Trophoblast cell (in vitro differentiated cells and primary cell): ENCODE measurements around the gene ADRB1.

ENCODE experiments used
- DNase-seq, 2 donors: peaks; one replicate each; pipeline ENCODE4 v3.0.0-alpha.2; 2016
- H2AFZ ChIP-seq: 2 replicates; pipeline ENCODE4 v1.6.1; 2013; ENCODE audit warnings: low read length, moderate library complexity, mild to moderate bottlenecking; ENCODE audit not compliant: insufficient read depth, poor library complexity
- H2AK5ac ChIP-seq: 2 replicates; pipeline ENCODE4 v1.6.1; 2013; ENCODE audit warnings: mild to moderate bottlenecking, low read length
- H2BK120ac ChIP-seq: 2 replicates; pipeline ENCODE4 v1.6.1; 2013; ENCODE audit warnings: low read length, mild to moderate bottlenecking, moderate library complexity; ENCODE audit not compliant: insufficient read depth, poor library complexity
- H2BK12ac ChIP-seq: 2 replicates; pipeline ENCODE4 v1.6.1; 2013; ENCODE audit warnings: mild to moderate bottlenecking, low read length, moderate library complexity
- H2BK5ac ChIP-seq: 2 replicates; pipeline ENCODE4 v1.6.1; 2013; ENCODE audit warnings: low read length, low read depth, moderate library complexity, mild to moderate bottlenecking; ENCODE audit not compliant: poor library complexity
- H3K14ac ChIP-seq: 2 replicates; pipeline ENCODE4 v1.6.1; 2013; ENCODE audit warnings: mild to moderate bottlenecking, low read length
- H3K18ac ChIP-seq: 2 replicates; pipeline ENCODE4 v1.6.1; 2013; ENCODE audit warnings: mild to moderate bottlenecking, low read length
- H3K23ac ChIP-seq: 2 replicates; pipeline ENCODE4 v1.6.1; 2013; ENCODE audit warnings: low read length
- H3K27ac ChIP-seq: 2 replicates; pipeline ENCODE4 v1.5.1; 2013; ENCODE audit warnings: low read depth, mild to moderate bottlenecking, inconsistent platforms, low read length, moderate library complexity
- H3K27me3 ChIP-seq: 2 replicates; pipeline ENCODE4 v1.6.1; 2013; ENCODE audit warnings: inconsistent platforms, mild to moderate bottlenecking, low read length, moderate library complexity; ENCODE audit not compliant: insufficient read depth
- H3K36me3 ChIP-seq, 2 experiments: 1 replicate in 1 of 2; 2 replicates in 1 of 2; pipeline ENCODE4 v1.6.1; 2013; ENCODE audit warnings: low read length in 2 of 2, mild to moderate bottlenecking in 2 of 2, moderate library complexity in 1 of 2; ENCODE audit not compliant: insufficient read depth in 2 of 2, control insufficient read depth in 1 of 2
- H3K4ac ChIP-seq: 2 replicates; pipeline ENCODE4 v1.6.1; 2013; ENCODE audit warnings: low read depth, mild to moderate bottlenecking, low read length, moderate library complexity
- H3K4me1 ChIP-seq, 2 experiments: 1 replicate in 1 of 2; 2 replicates in 1 of 2; pipeline ENCODE4 v1.6.1; 2013; ENCODE audit warnings: low read length in 2 of 2, mild to moderate bottlenecking in 2 of 2, moderate library complexity in 1 of 2; ENCODE audit not compliant: insufficient read depth in 2 of 2, control insufficient read depth in 1 of 2
- H3K4me2 ChIP-seq: 2 replicates; pipeline ENCODE4 v1.6.1; 2013; ENCODE audit warnings: inconsistent platforms, mild to moderate bottlenecking, low read length, moderate library complexity
- H3K4me3 ChIP-seq: 2 replicates; pipeline ENCODE4 v1.5.1; 2013; ENCODE audit warnings: mild to moderate bottlenecking, low read depth, low read length, inconsistent platforms
- H3K79me1 ChIP-seq: one replicate; pipeline ENCODE4 v1.6.1; 2013; ENCODE audit warnings: low read length
- H3K79me2 ChIP-seq: 2 replicates; pipeline ENCODE4 v1.6.1; 2013; ENCODE audit warnings: low read length, mild to moderate bottlenecking; ENCODE audit not compliant: control insufficient read depth, insufficient read depth, poor library complexity
- H3K9ac ChIP-seq: 2 replicates; pipeline ENCODE4 v1.6.1; 2013; ENCODE audit warnings: mild to moderate bottlenecking, low read length
- H3K9me3 ChIP-seq: 2 replicates; pipeline ENCODE4 v1.6.1; 2013; ENCODE audit warnings: low read depth, mild to moderate bottlenecking, control low read depth, inconsistent platforms, low read length; ENCODE audit not compliant: insufficient read depth
- H4K12ac ChIP-seq: 2 replicates; pipeline ENCODE4 v1.6.1; 2013; ENCODE audit warnings: low read depth, mild to moderate bottlenecking, low read length, moderate library complexity
- H4K8ac ChIP-seq: 2 replicates; pipeline ENCODE4 v1.6.1; 2013; ENCODE audit warnings: low read depth, mild to moderate bottlenecking, low read length, moderate library complexity
- H4K91ac ChIP-seq: one replicate; pipeline ENCODE4 v1.6.1; 2013; ENCODE audit warnings: low read depth, mild to moderate bottlenecking, low read length, moderate library complexity
- WGBS: extraction: QIAGEN DNeasy Blood & Tissue Kit; methylation state at CpG from one replicate; pipeline ENCODE4 v1.1.7; 2013; ENCODE audit warnings: missing lambda C conversion rate; ENCODE audit not compliant: insufficient read length, insufficient coverage; ENCODE audit errors: extremely low coverage; 5-methylcytosine and 5-hydroxymethylcytosine counted together

The ADRB1 gene

GRCh38 chr10:114010316-114010715, 33.4 kb upstream of the ADRB1 start:
- DNase-seq, result peak; percentile 73 to 89
- no peak overlapping the region for H2BK5ac ChIP-seq
- H3K27me3 ChIP-seq, result no peaks in the 10 kb centered on the region
- H3K4me3 ChIP-seq, result no peak overlapping the region
- no peak overlapping the region for H3K9ac ChIP-seq
- H4K12ac ChIP-seq, result no peak overlapping the region
- H3K23ac ChIP-seq, result no peak overlapping the region
- no peak overlapping the region for H3K27ac ChIP-seq
- no peak overlapping the region for H3K4ac ChIP-seq
- H2BK120ac ChIP-seq, result no peak overlapping the region
- H2AK5ac ChIP-seq, result no peak overlapping the region
- H4K8ac ChIP-seq, result no peak overlapping the region
- H3K18ac ChIP-seq, result no peak overlapping the region
- H2AFZ ChIP-seq, result no peak overlapping the region
- no peak overlapping the region for H2BK12ac ChIP-seq
- H3K79me1 ChIP-seq, result no peaks in the 10 kb centered on the region
- H3K9me3 ChIP-seq, result no peaks in the 10 kb centered on the region
- no CpG with 5 or more reads among the region's 2 CpGs for WGBS
- no peak overlapping the region for H3K14ac ChIP-seq
- H3K4me2 ChIP-seq, result no peak overlapping the region
- H3K36me3 ChIP-seq, result no peaks in the 10 kb centered on the region
- H3K79me2 ChIP-seq, result no peaks in the 10 kb centered on the region
- no peak overlapping the region for H4K91ac ChIP-seq
- H3K4me1 ChIP-seq, result no peaks in the 10 kb centered on the region

GRCh38 chr10:114012650-114013049, 31.0 kb upstream of the ADRB1 start:
- Histone ChIP-seq H3K4ac (no peak overlapping the region), H2BK12ac (no peak overlapping the region), H3K36me3 (no peaks in the 10 kb centered on the region), H3K4me3 (no peak overlapping the region), H3K9me3 (no peaks in the 10 kb centered on the region), H3K9ac (no peak overlapping the region), H2AK5ac (no peak overlapping the region), H3K27me3 (no peaks in the 10 kb centered on the region), H3K4me1 (no peaks in the 10 kb centered on the region), H3K4me2 (no peak overlapping the region), H4K12ac (no peak overlapping the region), H3K14ac (no peak overlapping the region), H3K23ac (peak overlapping the region; percentile 44), H3K79me1 (no peaks in the 10 kb centered on the region), H4K8ac (no peak overlapping the region), H3K27ac (no peak overlapping the region), H2AFZ (no peak overlapping the region), H3K18ac (no peak overlapping the region), H2BK120ac (no peak overlapping the region), H4K91ac (no peak overlapping the region), H3K79me2 (no peaks in the 10 kb centered on the region), H2BK5ac (no peak overlapping the region)
- no peak for DNase-seq
- WGBS, result no CpG with 5 or more reads among the region's 8 CpGs

- Histone ChIP-seq H2BK120ac (no peak overlapping the region), H3K79me2 (no peaks in the 10 kb centered on the region), H2BK5ac (no peak overlapping the region), H3K14ac (no peak overlapping the region), H3K27ac (no peak overlapping the region), H2AFZ (no peak overlapping the region), H4K12ac (no peak overlapping the region), H3K4ac (no peak overlapping the region), H3K9ac (no peak overlapping the region), H4K8ac (no peak overlapping the region), H3K36me3 (no peaks in the 10 kb centered on the region), H4K91ac (no peak overlapping the region), H3K9me3 (no peaks in the 10 kb centered on the region), H3K27me3 (no peaks in the 10 kb centered on the region), H2BK12ac (no peak overlapping the region), H3K23ac (no peak overlapping the region), H3K4me1 (no peaks in the 10 kb centered on the region), H3K79me1 (no peaks in the 10 kb centered on the region), H2AK5ac (no peak overlapping the region), H3K18ac (no peak overlapping the region), H3K4me2 (no peak overlapping the region), H3K4me3 (no peak overlapping the region)
- WGBS, result no CpG with 5 or more reads among the region's 1 CpG
- DNase-seq, result no peak
Observed at GRCh38 chr10:114015708-114016107, 28.0 kb upstream of the ADRB1 start.

GRCh38 chr10:114017271-114017670, 26.4 kb upstream of the ADRB1 start:
- Histone ChIP-seq H4K91ac (no peak overlapping the region), H3K9ac (no peak overlapping the region), H2AK5ac (no peak overlapping the region), H3K79me1 (no peaks in the 10 kb centered on the region), H4K12ac (no peak overlapping the region), H2BK5ac (no peak overlapping the region), H2BK120ac (no peak overlapping the region), H3K36me3 (no peaks in the 10 kb centered on the region), H3K27ac (no peak overlapping the region), H2BK12ac (no peak overlapping the region), H3K27me3 (no peaks in the 10 kb centered on the region), H3K79me2 (no peaks in the 10 kb centered on the region), H3K9me3 (no peaks in the 10 kb centered on the region), H3K4me2 (no peak overlapping the region), H3K4me3 (no peak overlapping the region), H2AFZ (no peak overlapping the region), H3K23ac (no peak overlapping the region), H3K14ac (no peak overlapping the region), H4K8ac (no peak overlapping the region), H3K18ac (no peak overlapping the region), H3K4me1 (no peaks in the 10 kb centered on the region), H3K4ac (no peak overlapping the region)
- no peak for DNase-seq
- no CpG with 5 or more reads among the region's 6 CpGs for WGBS
